Progenitor cell of endocrine pancreas (in vitro differentiated cells): ENCODE measurements around the gene PGAP2. TPM values are rescaled to one million over a fixed set of nuclear protein-coding genes. Genes with fewer than 3 reads are reported as not detected.

Experiments
- DNase-seq: peaks from one replicate; pipeline ENCODE4 v3.0.0; 2021; ENCODE audit warnings: low spot score; ENCODE audit not compliant: unreplicated experiment
- H3K27ac Mint-ChIP-seq: 2 replicates; pipeline ENCODE4 v1.8.0; 2021; ENCODE audit warnings: mild to moderate bottlenecking, moderate library complexity, mixed read lengths
- H3K27me3 Mint-ChIP-seq: 2 replicates; pipeline ENCODE4 v1.8.0; 2021; ENCODE audit warnings: mixed read lengths
- H3K36me3 Mint-ChIP-seq: 2 replicates; pipeline ENCODE4 v1.8.0; 2022; ENCODE audit warnings: mixed read lengths; ENCODE audit not compliant: insufficient read depth
- H3K4me1 Mint-ChIP-seq: 2 replicates; pipeline ENCODE4 v1.8.0; 2021; ENCODE audit warnings: low read depth, mixed read lengths
- H3K4me3 Mint-ChIP-seq: 2 replicates; pipeline ENCODE4 v1.8.0; 2021; ENCODE audit warnings: low read depth, mild to moderate bottlenecking, moderate library complexity, mixed read lengths
- H3K9me3 Mint-ChIP-seq: 2 replicates; pipeline ENCODE4 v1.8.0; 2021; ENCODE audit warnings: low read depth, mixed read lengths
- CTCF ChIP-seq: fragments of 200-600 bp; sonication (generic); IDR thresholded peaks from one replicate; pipeline ENCODE4 v1.5.0; 2021; ENCODE audit warnings: antibody characterized with exemption, mild to moderate bottlenecking; ENCODE audit not compliant: unreplicated experiment
- total RNA-seq: library from RNA; stranded (reverse); gene quantifications from 2 replicates; pipeline ENCODE4 v1.2.1, GENCODE V29; 2021

The PGAP2 gene
- total RNA-seq, 1 donor from 2014 or later: 51.3 TPM

GRCh38 chr11:3853899-3854659 lies 45.7 kb downstream of the PGAP2 start:
- Mint-ChIP-seq H3K9me3 (no peaks in the 10 kb centered on the region), H3K4me3 (peak overlapping the region; percentile 91), H3K27me3 (no peaks in the 10 kb centered on the region), H3K27ac (no peak overlapping the region), H3K4me1 (peaks cover 19% of the 10 kb centered on the region), H3K36me3 (no peaks in the 10 kb centered on the region)
- TF ChIP-seq CTCF: no peak
- DNase-seq: no peak

GRCh38 chr11:3854660-3854976 lies 46.3 kb downstream of the PGAP2 start:
- H3K4me3 Mint-ChIP-seq: peak overlapping the region; percentile 91
- H3K36me3 Mint-ChIP-seq: no peaks in the 10 kb centered on the region
- no peaks in the 10 kb centered on the region for H3K9me3 Mint-ChIP-seq
- TF ChIP-seq CTCF: no peak
- no peaks in the 10 kb centered on the region for H3K27me3 Mint-ChIP-seq
- H3K27ac Mint-ChIP-seq: peak overlapping the region; percentile 92
- DNase-seq: no peak
- peaks cover 23% of the 10 kb centered on the region for H3K4me1 Mint-ChIP-seq

- H3K4me3 Mint-ChIP-seq: peak within 1 kb of the TSS; percentile 91
- H3K36me3 Mint-ChIP-seq: no peaks in the 10 kb centered on the region
- DNase-seq: peak; percentile 99
- H3K9me3 Mint-ChIP-seq: no peaks in the 10 kb centered on the region
- H3K27me3 Mint-ChIP-seq: no peaks in the 10 kb centered on the region
- peak within 1 kb of the TSS; percentile 95 for H3K27ac Mint-ChIP-seq
- TF ChIP-seq CTCF: peak; percentile 96
- H3K4me1 Mint-ChIP-seq: peaks cover 27% of the 10 kb centered on the region
These were observed 46.8 kb downstream of the PGAP2 start, which contains the start of gene STIM1 for GRCh38 chr11:3854977-3855807. TSS of gene STIM1 (plus strand) at chr11:3855664. CDS start at chr11:3856271, 607 bp downstream.

- Mint-ChIP-seq H3K36me3 (no peaks in the 10 kb centered on the region), H3K27ac (peak overlapping the region; percentile 95), H3K27me3 (no peaks in the 10 kb centered on the region), H3K9me3 (no peaks in the 10 kb centered on the region), H3K4me3 (peak overlapping the region; percentile 91), H3K4me1 (peaks cover 29% of the 10 kb centered on the region)
- TF ChIP-seq CTCF: no peak
- DNase-seq: peak; percentile 24
These were observed 47.6 kb downstream of the PGAP2 start for GRCh38 chr11:3855808-3856491.

- Mint-ChIP-seq H3K27ac (peak overlapping the region; percentile 27), H3K36me3 (no peaks in the 10 kb centered on the region), H3K4me1 (peaks cover 29% of the 10 kb centered on the region), H3K27me3 (no peaks in the 10 kb centered on the region), H3K9me3 (no peaks in the 10 kb centered on the region), H3K4me3 (peak overlapping the region; percentile 91)
- no peak for DNase-seq
- TF ChIP-seq CTCF: no peak
These were observed 48.6 kb downstream of the PGAP2 start for GRCh38 chr11:3856856-3857553.
